Epithelial cell of proximal tubule (primary cell): ENCODE results near the gene FRMD4B. TPM values are rescaled to one million over a fixed set of nuclear protein-coding genes. Genes with fewer than 3 reads are reported as not detected.

ENCODE experiments used
- DNase-seq: peaks from one replicate; pipeline ENCODE4 v3.0.0-alpha.2; 2011; ENCODE audit warnings: low read depth
- H3K4me3 ChIP-seq: 2 replicates; pipeline ENCODE4 v1.5.1; 2011; ENCODE audit warnings: low read depth, mild to moderate bottlenecking, low read length
- total RNA-seq: library from RNA; depleted of rRNA; stranded (reverse); fragments of >200 nt; gene quantifications from 2 replicates; pipeline ENCODE4 v1.2.3, GENCODE V29; 2015
- TF ChIP-seq, protein P1 (sequence below): conservative IDR thresholded peaks from 2 replicates; pipeline ENCODE4 v1.5.1; 2012; ENCODE audit warnings: low read depth, mild to moderate bottlenecking, low read length

FRMD4B gene
- total RNA-seq, 1 donor from 2014 or later: 21.7 TPM

DNA sequence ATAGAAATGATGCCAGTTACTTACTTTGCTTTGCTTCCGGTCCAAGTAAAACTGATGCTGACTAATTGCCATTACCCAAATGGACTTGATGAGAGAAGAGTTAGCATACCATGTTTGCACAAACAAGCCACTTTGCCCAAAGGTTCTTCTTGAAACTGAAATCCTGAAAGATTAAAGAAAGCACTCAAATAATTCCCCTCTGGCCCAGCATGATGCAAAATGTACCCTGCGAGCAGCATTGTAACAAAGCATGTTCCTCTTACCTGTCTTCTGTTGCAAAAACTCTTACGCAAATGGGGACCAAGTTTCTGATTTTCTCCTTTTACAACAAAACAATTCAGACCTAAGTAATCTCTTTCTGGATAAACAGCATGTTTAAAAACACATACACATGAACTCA lies 189.0 kb downstream of the FRMD4B start:
- no peak for DNase-seq
- no peak overlapping the region for H3K4me3 ChIP-seq
- TF ChIP-seq, protein P1, sequence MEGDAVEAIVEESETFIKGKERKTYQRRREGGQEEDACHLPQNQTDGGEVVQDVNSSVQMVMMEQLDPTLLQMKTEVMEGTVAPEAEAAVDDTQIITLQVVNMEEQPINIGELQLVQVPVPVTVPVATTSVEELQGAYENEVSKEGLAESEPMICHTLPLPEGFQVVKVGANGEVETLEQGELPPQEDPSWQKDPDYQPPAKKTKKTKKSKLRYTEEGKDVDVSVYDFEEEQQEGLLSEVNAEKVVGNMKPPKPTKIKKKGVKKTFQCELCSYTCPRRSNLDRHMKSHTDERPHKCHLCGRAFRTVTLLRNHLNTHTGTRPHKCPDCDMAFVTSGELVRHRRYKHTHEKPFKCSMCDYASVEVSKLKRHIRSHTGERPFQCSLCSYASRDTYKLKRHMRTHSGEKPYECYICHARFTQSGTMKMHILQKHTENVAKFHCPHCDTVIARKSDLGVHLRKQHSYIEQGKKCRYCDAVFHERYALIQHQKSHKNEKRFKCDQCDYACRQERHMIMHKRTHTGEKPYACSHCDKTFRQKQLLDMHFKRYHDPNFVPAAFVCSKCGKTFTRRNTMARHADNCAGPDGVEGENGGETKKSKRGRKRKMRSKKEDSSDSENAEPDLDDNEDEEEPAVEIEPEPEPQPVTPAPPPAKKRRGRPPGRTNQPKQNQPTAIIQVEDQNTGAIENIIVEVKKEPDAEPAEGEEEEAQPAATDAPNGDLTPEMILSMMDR: no peak

DNA sequence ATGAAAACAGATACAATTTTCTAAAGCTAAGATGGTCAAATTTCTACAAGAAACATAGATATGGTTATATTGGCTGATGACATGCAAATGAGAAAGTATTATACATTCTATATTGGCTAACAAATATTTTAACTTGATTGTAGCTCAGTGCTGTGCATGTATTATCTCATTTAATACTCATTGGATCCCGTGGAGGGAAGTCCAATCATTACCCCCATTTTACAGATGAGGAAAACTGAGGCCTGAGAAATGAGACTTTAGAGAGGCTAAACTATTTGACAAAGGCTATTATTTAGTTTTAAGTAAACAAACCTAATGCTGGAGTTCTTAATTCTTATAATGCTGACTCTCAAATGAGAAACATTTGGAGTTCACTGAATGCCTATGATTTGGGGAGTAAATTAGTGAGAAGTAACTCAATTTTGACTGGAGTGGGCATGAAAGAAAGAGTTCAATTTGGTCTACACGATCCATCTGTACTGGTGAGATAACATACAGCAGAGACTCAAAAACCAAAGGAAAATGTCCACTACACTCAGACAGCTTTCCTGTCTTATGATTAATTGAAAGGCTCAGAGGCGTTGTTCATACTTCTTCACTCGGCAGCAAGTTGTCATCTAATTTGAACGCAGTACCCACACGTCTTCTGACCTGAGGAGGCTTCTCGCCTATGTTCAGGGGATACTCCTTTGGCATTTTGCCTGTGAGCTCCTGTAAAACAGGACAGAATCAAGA lies 191.3 kb downstream of the FRMD4B start:
- no peak overlapping the region for H3K4me3 ChIP-seq
- TF ChIP-seq, protein P1: no peak
- no peak for DNase-seq

DNA sequence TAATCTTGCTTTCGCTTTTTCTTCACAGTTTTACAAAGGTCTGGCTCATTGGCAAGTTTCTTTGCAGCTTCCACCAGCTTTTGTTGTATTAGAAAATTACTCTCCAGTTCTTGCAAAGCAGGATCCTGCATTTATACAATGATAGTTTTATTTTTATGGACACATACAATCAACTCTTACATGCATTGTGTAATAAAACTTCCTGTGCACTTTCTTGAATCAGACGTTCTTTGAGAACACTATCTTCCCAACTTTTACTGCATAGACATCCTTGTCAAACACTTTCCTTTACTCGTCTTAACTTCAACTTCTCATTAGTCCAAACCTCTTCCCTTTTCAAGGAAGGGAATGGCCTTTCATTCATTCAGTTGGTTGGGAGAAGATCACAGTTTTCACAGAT lies 192.1 kb downstream of the FRMD4B start:
- H3K4me3 ChIP-seq: no peak overlapping the region
- TF ChIP-seq, protein P1: no peak

DNA sequence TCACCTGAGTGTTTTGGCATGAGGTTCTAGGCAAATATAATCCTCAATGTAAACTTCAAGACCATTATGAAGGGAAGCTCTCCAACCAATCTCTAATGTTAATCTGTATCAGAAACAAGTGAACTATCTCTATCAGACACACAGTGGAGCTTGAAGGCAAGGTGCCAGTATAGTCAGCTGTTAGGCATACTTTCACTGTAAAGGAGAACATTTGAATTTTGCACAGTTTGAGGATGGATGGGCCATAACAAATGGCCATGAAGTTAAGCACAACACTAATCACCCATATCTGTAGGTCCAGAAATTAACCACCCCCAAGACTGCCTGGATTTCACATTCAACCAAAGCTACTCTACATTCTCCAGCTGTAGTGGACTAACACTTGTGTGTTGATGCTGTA lies 194.4 kb downstream of the FRMD4B start:
- TF ChIP-seq, protein P1: no peak
- H3K4me3 ChIP-seq: no peak overlapping the region

More for the DNA sequence above, 192.1 kb downstream of the FRMD4B start:
- no peak for DNase-seq

DNA sequence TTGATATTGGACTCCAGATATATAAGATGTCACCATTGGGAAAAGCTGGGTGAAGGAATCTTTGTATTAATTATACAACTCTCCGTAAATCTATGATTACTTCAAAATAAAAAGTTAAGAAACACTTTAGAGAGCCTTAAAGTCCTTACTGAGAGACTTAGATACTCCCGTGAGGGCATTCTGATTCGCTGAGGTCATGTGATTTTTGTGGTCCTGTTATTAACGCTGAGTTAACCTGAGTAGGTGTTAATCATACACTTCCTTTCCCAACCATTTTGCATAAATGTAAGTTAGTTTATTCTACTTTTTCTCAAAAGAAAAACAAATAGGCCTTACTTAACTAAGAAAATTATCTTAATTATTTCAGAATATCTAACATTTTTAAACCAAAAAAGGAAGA lies 196.4 kb downstream of the FRMD4B start:
- no peak overlapping the region for H3K4me3 ChIP-seq
- DNase-seq: no peak
- TF ChIP-seq, protein P1: no peak

More for the DNA sequence above, 194.4 kb downstream of the FRMD4B start:
- no peak for DNase-seq

DNA sequence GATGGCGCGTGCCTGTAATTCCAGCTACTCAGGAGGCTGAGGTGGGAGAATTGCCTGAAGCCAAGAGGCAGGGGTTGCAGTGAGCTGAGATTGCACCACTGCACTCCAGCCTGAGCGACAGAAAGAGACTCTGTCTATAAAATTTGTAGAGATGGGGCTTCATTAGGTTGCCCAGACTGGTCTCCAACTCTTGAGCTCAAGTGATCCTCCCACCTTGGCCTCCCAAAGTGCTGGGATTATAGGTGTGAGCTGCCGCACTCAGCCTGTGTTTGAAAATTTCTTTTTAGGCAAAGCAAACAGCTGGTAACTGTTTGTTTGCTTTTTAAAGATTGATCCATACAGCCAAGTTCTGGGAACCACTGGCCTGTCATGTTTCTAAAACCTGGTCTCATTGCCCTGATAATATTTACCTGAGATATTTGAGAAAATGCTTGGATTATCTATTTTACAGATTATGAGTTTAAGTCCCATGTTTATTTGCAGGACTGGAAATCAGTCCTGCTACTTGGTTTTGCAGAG lies 199.3 kb downstream of the FRMD4B start:
- TF ChIP-seq, protein P1: no peak
- no peak for DNase-seq
- no peak overlapping the region for H3K4me3 ChIP-seq

DNA sequence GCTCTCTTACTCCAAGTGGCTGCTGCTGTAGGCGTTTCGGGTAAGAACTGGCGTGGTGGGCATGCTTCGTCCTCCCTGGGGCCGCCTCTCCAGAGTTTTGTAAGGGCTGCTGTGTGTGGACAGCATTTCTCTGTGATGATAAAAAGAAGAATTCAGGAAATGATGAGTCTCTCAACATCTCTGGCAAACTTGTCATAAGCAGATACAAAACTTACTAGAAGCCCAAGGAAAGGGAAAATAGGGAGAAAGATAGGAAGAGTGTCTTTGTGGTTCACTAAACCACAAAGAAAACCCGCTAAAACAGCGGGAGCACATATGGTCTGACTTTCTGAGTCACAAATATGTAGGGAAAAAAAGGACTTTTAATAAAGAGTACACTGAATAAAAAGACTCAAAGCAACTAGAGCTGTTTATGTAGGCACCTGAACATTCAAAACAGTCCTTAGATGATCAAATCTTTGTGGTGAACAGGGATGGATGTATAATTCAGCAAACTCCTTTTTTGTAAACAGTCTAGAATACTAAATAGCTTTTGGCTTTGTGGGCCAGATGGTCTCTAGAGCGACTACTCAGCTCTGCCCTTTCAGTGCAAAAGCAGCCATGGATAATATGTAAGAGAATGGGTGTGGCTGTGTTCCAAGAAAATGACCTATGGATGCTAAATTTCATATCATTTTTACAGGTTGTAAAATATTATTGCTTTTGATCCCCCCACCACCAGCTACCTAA lies 203.1 kb downstream of the FRMD4B start:
- no peak overlapping the region for H3K4me3 ChIP-seq
- DNase-seq: no peak
- TF ChIP-seq, protein P1: no peak
